ENCODE measurements around the gene TSC22D4.
"Not testable (repeated sequence)": the region's sequence is repeated elsewhere in the genome, so short reads cannot be mapped to it uniquely, and the experiment has no call there.

DNA sequence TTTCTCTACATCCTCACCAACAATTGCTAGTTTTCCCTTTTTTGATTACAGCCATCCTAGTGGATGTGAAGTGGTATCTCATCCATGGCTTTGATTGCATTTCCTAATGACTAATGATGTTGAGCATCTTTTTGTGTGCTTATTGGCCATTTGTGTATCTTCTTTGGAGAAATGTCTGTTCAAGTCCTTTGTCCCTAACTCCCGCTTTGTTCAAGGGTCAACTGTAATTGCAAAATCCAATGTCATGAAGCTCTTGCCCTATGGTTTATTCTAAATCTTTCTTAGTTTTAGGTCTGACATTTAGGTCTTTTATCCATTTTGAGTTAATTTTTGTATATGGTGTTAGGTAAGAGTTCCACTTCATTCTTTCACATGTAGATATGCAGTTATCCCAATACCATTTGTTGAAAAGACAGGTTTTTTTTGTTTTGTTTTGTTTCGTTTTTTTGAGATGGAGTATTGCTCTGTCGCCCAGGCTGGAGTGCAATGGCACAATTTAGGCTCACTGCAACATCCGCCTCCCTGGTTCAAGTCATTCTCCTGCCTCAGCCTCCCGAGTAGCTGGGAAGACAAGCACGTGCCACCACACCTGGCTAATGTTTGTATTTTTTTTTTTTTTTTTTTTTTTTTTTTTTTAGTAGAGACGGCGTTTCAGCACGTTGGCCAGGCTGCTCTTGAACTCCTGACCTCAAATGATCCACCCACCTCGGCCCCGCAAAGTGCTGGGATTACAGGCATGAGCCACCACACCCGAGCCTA is 49.3 kb upstream of the TSC22D4 start:
- TF ChIP-seq, protein P1, sequence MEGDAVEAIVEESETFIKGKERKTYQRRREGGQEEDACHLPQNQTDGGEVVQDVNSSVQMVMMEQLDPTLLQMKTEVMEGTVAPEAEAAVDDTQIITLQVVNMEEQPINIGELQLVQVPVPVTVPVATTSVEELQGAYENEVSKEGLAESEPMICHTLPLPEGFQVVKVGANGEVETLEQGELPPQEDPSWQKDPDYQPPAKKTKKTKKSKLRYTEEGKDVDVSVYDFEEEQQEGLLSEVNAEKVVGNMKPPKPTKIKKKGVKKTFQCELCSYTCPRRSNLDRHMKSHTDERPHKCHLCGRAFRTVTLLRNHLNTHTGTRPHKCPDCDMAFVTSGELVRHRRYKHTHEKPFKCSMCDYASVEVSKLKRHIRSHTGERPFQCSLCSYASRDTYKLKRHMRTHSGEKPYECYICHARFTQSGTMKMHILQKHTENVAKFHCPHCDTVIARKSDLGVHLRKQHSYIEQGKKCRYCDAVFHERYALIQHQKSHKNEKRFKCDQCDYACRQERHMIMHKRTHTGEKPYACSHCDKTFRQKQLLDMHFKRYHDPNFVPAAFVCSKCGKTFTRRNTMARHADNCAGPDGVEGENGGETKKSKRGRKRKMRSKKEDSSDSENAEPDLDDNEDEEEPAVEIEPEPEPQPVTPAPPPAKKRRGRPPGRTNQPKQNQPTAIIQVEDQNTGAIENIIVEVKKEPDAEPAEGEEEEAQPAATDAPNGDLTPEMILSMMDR (IDR thresholded peaks at IDR 0.05): not testable (repeated sequence)
- TF ChIP-seq POLR2A (IDR thresholded peaks at IDR 0.05): not testable (repeated sequence)
